Suprapubic skin (tissue), 4 donors: Measurements from ENCODE around the gene APC2.

Experiments used
- POLR2A ChIP-seq, 2 donors: fragments of 450-650 bp; IDR thresholded peaks; one replicate each; pipeline ENCODE4 v1.6.1; 2017; ENCODE audit warnings: antibody characterized with exemption in 2 of 2, mild to moderate bottlenecking in 2 of 2, moderate library complexity in 2 of 2
- POLR2AphosphoS5 ChIP-seq, 3 donors: sonication (generic); formaldehyde crosslinking; IDR thresholded peaks; one replicate each; pipeline ENCODE4 v1.6.1; 2017; ENCODE audit warnings: antibody characterized with exemption in 3 of 3
- TF ChIP-seq, protein P1 (sequence below), 2 donors: fragments of 200-600 bp in 1 of 2; fragments of 450-650 bp in 1 of 2; sonication (generic) in 1 of 2; IDR thresholded peaks; one replicate each; pipeline ENCODE4 v1.5.1; 2016 to 2019; ENCODE audit warnings: antibody characterized with exemption in 2 of 2, mild to moderate bottlenecking in 1 of 2, moderate library complexity in 1 of 2

DNA sequence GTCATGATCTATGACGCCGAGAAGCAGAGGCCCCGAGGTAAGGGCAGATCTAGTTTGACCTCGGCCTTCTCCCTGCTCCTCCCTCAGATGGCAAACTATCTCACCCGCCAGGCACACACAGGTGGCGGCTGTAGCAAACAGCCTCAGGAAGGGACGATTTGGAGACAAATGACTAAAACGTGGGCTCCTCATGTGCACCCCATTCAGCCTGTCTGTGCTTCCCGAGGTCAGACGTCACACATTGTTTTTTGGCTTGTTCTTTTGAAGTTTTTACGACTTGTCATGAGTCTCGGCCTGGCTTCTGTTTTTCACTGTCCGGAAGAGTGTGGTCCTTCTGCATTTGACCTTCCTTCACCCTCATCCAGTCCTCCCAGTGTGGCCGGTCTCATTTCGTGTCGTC lies 27.6 kb upstream of the APC2 start:
- TF ChIP-seq, protein P1, sequence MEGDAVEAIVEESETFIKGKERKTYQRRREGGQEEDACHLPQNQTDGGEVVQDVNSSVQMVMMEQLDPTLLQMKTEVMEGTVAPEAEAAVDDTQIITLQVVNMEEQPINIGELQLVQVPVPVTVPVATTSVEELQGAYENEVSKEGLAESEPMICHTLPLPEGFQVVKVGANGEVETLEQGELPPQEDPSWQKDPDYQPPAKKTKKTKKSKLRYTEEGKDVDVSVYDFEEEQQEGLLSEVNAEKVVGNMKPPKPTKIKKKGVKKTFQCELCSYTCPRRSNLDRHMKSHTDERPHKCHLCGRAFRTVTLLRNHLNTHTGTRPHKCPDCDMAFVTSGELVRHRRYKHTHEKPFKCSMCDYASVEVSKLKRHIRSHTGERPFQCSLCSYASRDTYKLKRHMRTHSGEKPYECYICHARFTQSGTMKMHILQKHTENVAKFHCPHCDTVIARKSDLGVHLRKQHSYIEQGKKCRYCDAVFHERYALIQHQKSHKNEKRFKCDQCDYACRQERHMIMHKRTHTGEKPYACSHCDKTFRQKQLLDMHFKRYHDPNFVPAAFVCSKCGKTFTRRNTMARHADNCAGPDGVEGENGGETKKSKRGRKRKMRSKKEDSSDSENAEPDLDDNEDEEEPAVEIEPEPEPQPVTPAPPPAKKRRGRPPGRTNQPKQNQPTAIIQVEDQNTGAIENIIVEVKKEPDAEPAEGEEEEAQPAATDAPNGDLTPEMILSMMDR (IDR thresholded peaks at IDR 0.05): no peak
- TF ChIP-seq POLR2AphosphoS5 (IDR thresholded peaks at IDR 0.05): no peak
- no peak for TF ChIP-seq POLR2A (IDR thresholded peaks at IDR 0.05)
